Fibroblast of lung (primary cell): ENCODE results near the gene CCDC192. TPM values are rescaled to one million over a fixed set of nuclear protein-coding genes. Genes with fewer than 3 reads are reported as not detected.

ENCODE experiments used
- DNase-seq, 2 donors: peaks; one replicate each; pipeline versions ENCODE4 v3.0.0 to v3.0.0-alpha.2; 2010; ENCODE audit warnings: low read depth in 2 of 2
- H2AFZ ChIP-seq: 2 replicates; pipeline ENCODE4 v1.5.1; 2012; ENCODE audit warnings: low read length, control low read depth, inconsistent platforms
- H3K27ac ChIP-seq: 2 replicates; pipeline ENCODE4 v1.5.1; 2011; ENCODE audit warnings: low read length, control low read depth; ENCODE audit not compliant: insufficient read depth
- H3K27me3 ChIP-seq: 2 replicates; pipeline ENCODE4 v1.5.1; 2011; ENCODE audit warnings: mild to moderate bottlenecking, low read length; ENCODE audit not compliant: control insufficient read depth, insufficient read depth
- H3K36me3 ChIP-seq: 2 replicates; pipeline ENCODE4 v1.5.1; 2011; ENCODE audit warnings: low read length; ENCODE audit not compliant: control insufficient read depth, insufficient read depth
- H3K4me1 ChIP-seq: 2 replicates; pipeline ENCODE4 v1.5.1; 2011; ENCODE audit warnings: low read length; ENCODE audit not compliant: control insufficient read depth, insufficient read depth; ENCODE audit errors: extremely low read depth
- H3K4me2 ChIP-seq: 2 replicates; pipeline ENCODE4 v1.5.1; 2011; ENCODE audit warnings: low read length, control low read depth; ENCODE audit not compliant: insufficient read depth; ENCODE audit errors: extremely low read depth
- H3K4me3 ChIP-seq, 4 experiments: fragments of 200-600 bp in 1 of 4; sonication (generic) in 1 of 4; replicated peaks in 1 of 4; 2 replicates each; pipeline ENCODE4 v1.5.1; 2011 to 2016; ENCODE audit warnings: low read length in 4 of 4, low read depth in 3 of 4, mild to moderate bottlenecking in 3 of 4, control low read depth in 2 of 4, inconsistent platforms in 1 of 4, mixed read lengths in 1 of 4; ENCODE audit not compliant: insufficient read depth in 1 of 4; ENCODE audit errors: control extremely low read depth in 1 of 4
- H3K79me2 ChIP-seq: 2 replicates; pipeline ENCODE4 v1.5.1; 2012; ENCODE audit warnings: mild to moderate bottlenecking, low read length, inconsistent platforms; ENCODE audit not compliant: control insufficient read depth, insufficient read depth
- H3K9ac ChIP-seq: 2 replicates; pipeline ENCODE4 v1.5.1; 2011; ENCODE audit warnings: mild to moderate bottlenecking, low read length, control low read depth; ENCODE audit not compliant: insufficient read depth
- H3K9me3 ChIP-seq: 2 replicates; pipeline ENCODE4 v1.5.1; 2012; ENCODE audit warnings: low read depth, low read length; ENCODE audit not compliant: control insufficient read depth, insufficient read depth
- H4K20me1 ChIP-seq: 2 replicates; pipeline ENCODE4 v1.5.1; 2011; ENCODE audit warnings: low read length; ENCODE audit not compliant: control insufficient read depth, insufficient read depth; ENCODE audit errors: extremely low read depth
- EZH2 ChIP-seq: IDR thresholded peaks from 2 replicates; pipeline ENCODE4 v1.5.1; 2012; ENCODE audit warnings: low read length, control low read depth, mild to moderate bottlenecking; ENCODE audit errors: missing control alignments
- polyA plus RNA-seq, 2 donors: library from polyadenylated mRNA; depleted of rRNA in 1 of 2; stranded (reverse) in 1 of 2; unstranded in 1 of 2; fragments of >200 nt; gene quantifications; 2 replicates each; pipeline ENCODE4 v1.2.1, GENCODE V29; 2011 to 2012; ENCODE audit warnings: missing spikeins in 1 of 2
- total RNA-seq: library from RNA; depleted of rRNA; stranded (reverse); fragments of >200 nt; gene quantifications from 2 replicates; pipeline ENCODE4 v1.2.1, GENCODE V29; 2014
- TF ChIP-seq, protein P1 (sequence below), 2 donors: IDR thresholded peaks in 1 of 2; conservative IDR thresholded peaks in 1 of 2; 1 replicate in 1 of 2; 2 replicates in 1 of 2; pipeline ENCODE4 v1.5.1; 2011 to 2012; ENCODE audit warnings: low read length in 2 of 2, control low read depth in 1 of 2, inconsistent platforms in 1 of 2, low read depth in 1 of 2, mild to moderate bottlenecking in 1 of 2

Gene CCDC192
- total and polyA plus RNA-seq, 2 donors (not counting 1 experiment from before 2014, with no cell fraction given): not detected

DNA sequence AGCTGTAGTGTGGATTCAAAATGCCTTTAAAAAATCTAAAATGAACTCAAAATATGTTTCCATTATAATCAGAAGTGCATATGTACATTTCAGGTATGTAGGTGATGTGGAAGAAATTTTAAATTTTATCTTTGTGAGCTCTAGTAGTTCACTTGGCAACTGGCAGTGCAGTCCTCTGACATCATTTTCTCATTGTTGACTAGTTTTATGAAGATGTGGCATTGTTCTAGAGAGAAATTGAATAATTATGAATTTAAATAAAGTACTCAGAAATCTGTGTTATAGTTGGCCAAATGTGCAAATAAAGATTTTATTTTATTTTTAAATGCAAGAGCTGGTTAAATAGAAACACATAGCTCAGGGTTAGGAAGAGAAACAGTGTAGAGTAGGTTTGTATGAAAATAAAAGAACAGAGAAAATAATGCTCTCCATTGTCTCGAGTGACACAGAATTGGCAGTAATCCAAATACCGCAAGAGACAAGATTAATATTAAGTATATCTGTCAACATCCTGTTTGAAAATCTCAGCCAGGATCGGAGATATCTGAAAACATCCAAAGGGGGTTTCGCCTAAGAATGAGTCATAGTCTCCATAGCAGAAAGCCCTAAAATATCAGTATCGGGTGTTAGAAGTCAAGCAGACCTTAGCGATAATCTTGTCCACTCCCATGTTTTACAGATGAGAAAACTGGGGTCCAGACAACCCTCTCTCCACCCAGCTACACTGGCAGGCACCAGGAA lies 189.4 kb downstream of the CCDC192 start:
- Histone ChIP-seq H3K79me2 (no peaks in the 10 kb centered on the region), H4K20me1 (no peaks in the 10 kb centered on the region), H3K4me1 (no peaks in the 10 kb centered on the region), H2AFZ (no peak overlapping the region), H3K9me3 (no peaks in the 10 kb centered on the region), H3K4me2 (no peak overlapping the region), H3K36me3 (no peaks in the 10 kb centered on the region), H3K27me3 (no peaks in the 10 kb centered on the region), H3K9ac (no peak overlapping the region), H3K4me3 (no peak overlapping the region), H3K27ac (no peak overlapping the region)
- DNase-seq: peak; percentile 50 to 80
- TF ChIP-seq, protein P1, sequence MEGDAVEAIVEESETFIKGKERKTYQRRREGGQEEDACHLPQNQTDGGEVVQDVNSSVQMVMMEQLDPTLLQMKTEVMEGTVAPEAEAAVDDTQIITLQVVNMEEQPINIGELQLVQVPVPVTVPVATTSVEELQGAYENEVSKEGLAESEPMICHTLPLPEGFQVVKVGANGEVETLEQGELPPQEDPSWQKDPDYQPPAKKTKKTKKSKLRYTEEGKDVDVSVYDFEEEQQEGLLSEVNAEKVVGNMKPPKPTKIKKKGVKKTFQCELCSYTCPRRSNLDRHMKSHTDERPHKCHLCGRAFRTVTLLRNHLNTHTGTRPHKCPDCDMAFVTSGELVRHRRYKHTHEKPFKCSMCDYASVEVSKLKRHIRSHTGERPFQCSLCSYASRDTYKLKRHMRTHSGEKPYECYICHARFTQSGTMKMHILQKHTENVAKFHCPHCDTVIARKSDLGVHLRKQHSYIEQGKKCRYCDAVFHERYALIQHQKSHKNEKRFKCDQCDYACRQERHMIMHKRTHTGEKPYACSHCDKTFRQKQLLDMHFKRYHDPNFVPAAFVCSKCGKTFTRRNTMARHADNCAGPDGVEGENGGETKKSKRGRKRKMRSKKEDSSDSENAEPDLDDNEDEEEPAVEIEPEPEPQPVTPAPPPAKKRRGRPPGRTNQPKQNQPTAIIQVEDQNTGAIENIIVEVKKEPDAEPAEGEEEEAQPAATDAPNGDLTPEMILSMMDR (conservative IDR thresholded peaks at IDR 0.05 in 1 of 2, IDR thresholded peaks at IDR 0.05 in 1 of 2; ENCODE audit: low read depth in 1 of 2, low read length in 2 of 2): no peak
- TF ChIP-seq EZH2: no peak

DNA sequence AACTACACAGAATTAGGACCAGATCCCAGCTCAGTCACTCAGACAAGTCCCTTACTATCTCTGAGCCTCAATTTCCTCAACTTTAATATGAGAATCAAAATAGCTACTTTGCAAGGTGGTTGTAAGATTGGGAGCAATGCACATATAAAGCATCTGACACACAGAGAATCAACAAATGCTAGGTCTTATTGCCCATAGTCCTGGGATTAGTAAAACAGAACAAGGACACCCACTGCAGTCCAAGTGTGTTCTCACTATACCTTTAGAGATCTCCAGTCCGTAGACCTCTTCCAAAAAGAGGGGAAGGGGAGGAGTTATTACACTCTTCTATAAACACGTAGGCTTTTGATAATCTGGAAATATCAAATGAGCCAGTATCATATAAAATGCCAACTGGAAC lies 190.0 kb downstream of the CCDC192 start:
- no peak overlapping the region for H3K27ac ChIP-seq
- no peaks in the 10 kb centered on the region for H4K20me1 ChIP-seq
- H3K4me3 ChIP-seq: no peak overlapping the region
- H3K79me2 ChIP-seq: no peaks in the 10 kb centered on the region
- no peaks in the 10 kb centered on the region for H3K27me3 ChIP-seq
- no peak overlapping the region for H2AFZ ChIP-seq
- no peaks in the 10 kb centered on the region for H3K36me3 ChIP-seq
- no peak overlapping the region for H3K9ac ChIP-seq
- no peaks in the 10 kb centered on the region for H3K4me1 ChIP-seq
- DNase-seq: no peak
- H3K4me2 ChIP-seq: no peak overlapping the region
- no peaks in the 10 kb centered on the region for H3K9me3 ChIP-seq
- no peak for TF ChIP-seq EZH2
- TF ChIP-seq, protein P1 (conservative IDR thresholded peaks at IDR 0.05 in 1 of 2, IDR thresholded peaks at IDR 0.05 in 1 of 2; ENCODE audit: low read depth in 1 of 2, low read length in 2 of 2): no peak

DNA sequence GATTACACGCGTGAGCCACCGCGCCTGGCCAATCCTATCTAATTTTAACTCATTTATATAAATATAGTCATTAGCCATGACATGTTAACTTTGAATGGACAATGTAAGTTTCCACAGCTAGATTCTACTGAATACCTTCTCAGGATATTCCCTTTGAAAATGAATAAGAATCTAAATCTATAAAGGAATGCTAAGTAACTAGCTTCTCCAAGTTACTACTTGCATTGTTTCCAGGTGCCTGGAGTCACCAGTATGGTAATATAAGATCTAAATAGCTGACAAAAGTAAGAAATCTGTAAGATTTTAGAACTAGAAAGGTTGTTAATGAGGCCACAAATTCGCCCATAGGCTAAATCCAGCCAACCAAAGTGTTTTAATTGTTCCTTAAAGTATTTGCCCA lies 191.3 kb downstream of the CCDC192 start:
- no peaks in the 10 kb centered on the region for H4K20me1 ChIP-seq
- H3K4me2 ChIP-seq: no peak overlapping the region
- H3K27ac ChIP-seq: no peak overlapping the region
- no peaks in the 10 kb centered on the region for H3K79me2 ChIP-seq
- DNase-seq: no peak
- TF ChIP-seq EZH2: no peak
- TF ChIP-seq, protein P1 (conservative IDR thresholded peaks at IDR 0.05 in 1 of 2, IDR thresholded peaks at IDR 0.05 in 1 of 2; ENCODE audit: low read depth in 1 of 2, low read length in 2 of 2): no peak
- H2AFZ ChIP-seq: no peak overlapping the region
- no peaks in the 10 kb centered on the region for H3K36me3 ChIP-seq
- H3K9me3 ChIP-seq: no peaks in the 10 kb centered on the region
- H3K4me1 ChIP-seq: peaks cover 2% of the 10 kb centered on the region
- no peak overlapping the region for H3K4me3 ChIP-seq
- no peaks in the 10 kb centered on the region for H3K27me3 ChIP-seq
- H3K9ac ChIP-seq: no peak overlapping the region
